Right ventricle myocardium superior (tissue), 1 donor: ENCODE data around the gene GRIK3. TPM values are rescaled to one million over a fixed set of nuclear protein-coding genes. Genes with fewer than 3 reads are reported as not detected.
"Not testable (repeated sequence)": the region's sequence is repeated elsewhere in the genome, so short reads cannot be mapped to it uniquely, and the experiment has no call there.

Experiments
- ATAC-seq: fragments of 200-7000 bp; cut with Tn5 transposase; one replicate; pipeline ENCODE4 v1.9.1; 2020; ENCODE audit warnings: mild to moderate bottlenecking; ENCODE audit not compliant: poor library complexity
- DNase-seq: peaks from one replicate; pipeline ENCODE4 v3.0.0-alpha.2; 2020
- intact Hi-C: fragments of 100-400 bp; cut with DNase I; formaldehyde crosslinking; loops from one replicate; pipeline ENCODE4 v1.11.2; 2022
- total RNA-seq: library from RNA; stranded (reverse); fragmentation: NEBNext Ultra II Directional; extraction: Animal tissue kit (Norgen Biotek cat#: 25700); gene quantifications from one replicate; pipeline ENCODE4 v1.2.1, GENCODE V29; 2021
- donor health status: DM: no; HTN: yes; CAD: no; lungs with severe emphysema.

Gene GRIK3
- total RNA-seq, 1 donor from 2014 or later, result 0.91 TPM

GRCh38 chr1:36922593-36923426 lies 111.5 kb downstream of the GRIK3 start:
- intact Hi-C loops, result no loop called here
- ATAC-seq (no peak), DNase-seq (no peak)

- intact Hi-C loops, result no loop called here
- ATAC-seq (no peak), DNase-seq (no peak)
These were observed 112.2 kb downstream of the GRIK3 start for GRCh38 chr1:36922071-36922470.

DNA sequence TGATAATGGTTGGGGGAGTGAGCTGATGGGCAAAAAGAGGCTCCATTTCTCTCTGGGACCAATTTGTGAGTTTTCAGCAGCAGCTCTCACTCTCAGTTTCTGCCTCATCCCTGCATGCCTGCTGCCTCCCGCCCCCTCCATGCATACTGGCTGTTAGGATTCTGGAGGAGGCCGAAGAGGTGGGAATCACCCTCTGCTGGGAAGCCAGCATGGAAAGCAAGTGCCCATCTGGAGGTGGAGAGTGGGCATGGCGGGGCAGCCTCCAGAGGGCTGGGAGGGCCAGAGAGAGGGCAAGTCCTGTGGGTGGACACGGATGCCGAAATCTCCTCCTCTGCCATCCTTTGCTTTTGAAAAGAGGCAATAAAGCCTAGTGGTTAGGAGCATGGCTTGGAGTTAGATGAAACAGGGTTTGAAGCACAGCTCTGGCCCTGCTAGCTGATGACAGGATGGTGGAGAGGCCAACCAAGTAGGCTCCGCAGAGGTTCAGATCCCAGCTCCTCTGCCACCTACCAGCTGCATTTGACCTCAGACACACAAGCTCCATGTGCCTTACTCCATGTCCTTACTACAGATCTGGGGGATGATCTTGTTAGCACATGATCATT lies 113.4 kb downstream of the GRIK3 start:
- intact Hi-C loops, result no loop called here
- DNase-seq, result no peak
- no peak for ATAC-seq

DNA sequence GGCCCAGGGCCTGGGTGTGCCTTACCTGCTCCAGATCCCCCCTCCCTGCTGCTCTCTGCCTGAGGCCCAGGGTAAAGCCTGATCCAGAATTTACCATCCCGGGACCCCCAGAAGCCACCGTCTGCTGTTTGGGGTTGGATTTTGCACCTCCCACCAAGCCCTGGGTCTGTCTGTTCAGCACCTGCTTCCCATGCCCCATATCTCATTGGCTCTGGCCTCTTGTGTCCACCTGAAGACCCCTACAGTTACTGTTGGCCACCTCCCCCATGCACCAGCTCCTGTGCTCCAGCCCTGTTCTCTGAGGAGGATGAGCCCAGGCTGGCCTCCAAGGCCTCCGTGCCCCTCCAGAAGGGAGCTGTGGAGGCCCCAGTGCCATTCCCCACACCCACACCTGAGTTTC lies 113.9 kb downstream of the GRIK3 start:
- intact Hi-C loops, result no loop called here
- DNase-seq, result no peak
- no peak for ATAC-seq

GRCh38 chr1:36919491-36920145 lies 114.7 kb downstream of the GRIK3 start:
- intact Hi-C loops, result no loop called here
- ATAC-seq (no peak), DNase-seq (no peak)

- intact Hi-C loops, result no loop called here
These were observed 115.7 kb downstream of the GRIK3 start for GRCh38 chr1:36918604-36919003.

DNA sequence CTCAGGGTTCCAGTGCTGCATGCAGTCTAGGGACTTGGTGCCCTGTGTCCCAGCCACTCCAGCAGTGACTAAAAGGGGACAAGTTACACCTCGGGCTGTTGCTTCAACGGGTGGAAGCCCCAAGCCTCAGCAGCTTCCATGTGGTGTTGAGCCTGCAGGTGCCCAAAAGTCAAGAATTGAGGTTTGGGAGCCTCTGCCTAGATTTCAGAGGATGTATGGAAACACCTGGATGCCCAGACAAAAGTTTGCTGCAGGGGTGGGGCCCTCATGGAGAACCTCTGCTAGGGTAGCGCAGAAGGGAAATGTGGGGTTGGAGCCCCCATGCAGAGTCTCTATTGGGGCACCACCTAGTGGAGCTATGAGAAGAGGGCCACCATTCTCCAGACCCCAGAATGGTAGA lies 117.8 kb downstream of the GRIK3 start:
- ATAC-seq, intact Hi-C loops, DNase-seq: not testable (repeated sequence)

More at GRCh38 chr1:36918604-36919003, 115.7 kb downstream of the GRIK3 start:
- DNase-seq, result no peak
- ATAC-seq, result no peak

DNA sequence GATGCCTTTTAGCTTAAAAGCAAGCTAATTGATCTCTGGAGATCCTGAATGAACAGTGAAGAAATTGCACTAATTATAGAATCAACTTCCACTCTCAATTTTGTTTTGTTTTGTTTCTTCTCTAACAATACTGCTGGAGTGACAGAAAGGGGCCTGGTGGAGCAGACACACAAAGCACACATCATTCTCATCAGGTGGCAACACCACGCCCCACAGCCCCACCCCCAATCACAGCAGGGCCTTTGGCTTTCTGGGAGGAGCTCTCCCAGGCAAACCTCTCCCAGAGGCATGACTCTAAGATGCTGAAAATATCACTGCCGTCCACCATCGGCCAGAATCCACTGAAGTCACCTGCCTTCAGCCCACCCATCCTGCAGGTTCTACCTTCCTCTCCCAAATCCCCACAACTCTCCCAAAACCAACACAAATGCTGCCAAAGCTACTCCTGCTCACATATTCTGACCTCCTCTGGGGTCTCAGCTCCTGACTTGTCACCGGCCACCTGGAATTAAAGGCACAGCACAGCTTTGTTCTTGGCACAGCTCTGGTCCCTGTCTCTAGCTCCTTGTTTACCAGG lies 120.7 kb downstream of the GRIK3 start:
- no peak for ATAC-seq

GRCh38 chr1:36913016-36913415 lies 121.3 kb downstream of the GRIK3 start:
- intact Hi-C loops, result no loop called here
- DNase-seq (no peak), ATAC-seq (no peak)

More for the DNA sequence above, 120.7 kb downstream of the GRIK3 start:
- intact Hi-C loops, result no loop called here
- DNase-seq, result no peak

DNA sequence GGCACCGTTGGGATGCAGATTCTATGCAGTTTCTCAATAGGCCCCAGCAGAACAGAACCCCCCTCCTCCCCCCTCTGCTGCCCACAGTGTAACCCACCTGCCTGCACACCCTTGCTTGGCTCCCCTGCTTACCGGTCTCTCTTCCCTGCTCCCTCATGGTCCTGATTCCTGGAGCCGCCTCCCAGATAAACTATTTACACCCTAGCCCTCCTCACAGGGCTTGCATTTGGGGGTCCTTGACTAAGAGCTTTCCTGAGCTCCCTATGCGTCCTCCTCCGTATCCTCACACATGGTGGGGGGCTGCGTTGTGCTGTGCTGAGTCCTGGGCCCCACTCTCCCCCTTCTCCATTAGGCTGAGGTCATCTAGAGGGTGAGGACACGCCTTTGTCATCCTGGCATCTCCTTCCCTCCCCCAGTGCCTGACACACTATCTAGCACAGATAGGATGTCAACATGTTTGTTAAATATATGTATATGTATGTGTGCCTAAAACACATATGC lies 121.9 kb downstream of the GRIK3 start:
- DNase-seq (no peak), ATAC-seq (no peak)
- intact Hi-C loops, result no loop called here

DNA sequence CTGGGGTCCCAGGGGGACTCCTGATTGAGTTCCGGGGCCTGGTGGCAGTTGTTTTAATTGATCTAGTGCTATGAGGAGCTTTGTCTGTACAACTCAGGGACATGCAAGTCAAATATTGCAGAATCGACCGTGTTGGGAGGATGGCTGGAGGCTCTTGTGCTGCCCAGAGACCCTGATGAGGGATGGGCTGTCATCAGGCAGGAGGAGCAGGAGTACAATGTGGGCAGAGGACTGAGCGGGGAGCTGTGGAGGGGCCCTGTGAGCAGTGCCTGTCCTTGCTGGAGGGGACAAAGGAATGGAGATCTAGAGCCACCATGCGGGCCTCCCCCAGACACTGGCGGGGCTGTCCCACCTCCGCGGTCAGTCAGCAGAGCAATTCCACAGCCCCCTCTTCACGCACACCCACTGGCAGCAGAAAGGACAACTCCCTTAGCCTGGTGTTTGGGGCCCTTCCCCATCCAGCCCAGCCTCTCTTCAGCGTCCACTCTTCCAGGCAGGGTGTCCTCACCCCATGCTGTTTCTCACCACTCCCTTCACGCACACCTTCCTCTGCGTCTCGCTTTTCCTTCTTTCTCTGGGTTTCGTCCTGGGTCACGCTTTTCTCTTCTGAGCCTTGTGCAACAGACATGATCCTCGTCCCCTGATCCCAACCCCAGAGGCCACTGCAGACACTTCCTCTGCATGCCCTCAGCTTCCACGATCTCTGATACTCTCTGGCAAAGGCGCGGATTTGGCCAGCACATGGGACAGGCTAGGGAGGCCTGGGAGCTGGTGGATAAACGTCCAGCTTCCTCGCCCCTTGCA lies 122.6 kb downstream of the GRIK3 start:
- DNase-seq, result no peak
- ATAC-seq, result no peak
- intact Hi-C loops, result no loop called here

DNA sequence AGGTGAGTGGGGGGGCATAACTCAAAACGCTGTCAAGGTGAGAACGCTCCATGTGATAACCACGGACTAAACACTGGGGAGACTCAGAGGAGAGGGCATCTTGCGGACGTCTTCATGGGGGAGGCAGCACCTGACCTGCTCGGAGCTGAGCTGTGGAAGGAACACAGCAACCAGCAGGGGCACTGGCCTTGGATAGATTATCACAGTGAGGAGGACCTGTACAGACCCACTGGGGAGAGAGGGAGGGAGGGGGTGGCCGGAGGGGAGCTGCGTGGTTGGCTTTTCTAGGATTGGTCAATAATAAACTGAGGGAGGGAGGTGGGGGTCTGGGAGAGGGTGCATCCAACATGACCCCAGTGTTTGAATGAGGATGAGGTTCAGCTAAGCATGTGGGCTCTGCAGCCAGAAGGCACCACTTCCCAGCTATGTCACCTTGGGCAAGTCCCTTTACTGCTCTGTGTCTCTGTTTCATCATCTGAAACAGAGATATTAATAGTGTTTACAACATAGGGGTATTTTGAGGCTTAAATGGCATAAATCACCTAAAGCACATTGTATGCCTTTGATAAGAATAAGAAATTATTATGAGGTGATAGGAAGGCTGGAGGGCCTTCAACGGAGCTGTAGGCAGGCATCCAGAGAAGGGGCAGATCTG lies 123.3 kb downstream of the GRIK3 start:
- no peak for ATAC-seq
- intact Hi-C loops, result no loop called here
- DNase-seq, result no peak

GRCh38 chr1:36909946-36910725 lies 124.2 kb downstream of the GRIK3 start:
- DNase-seq, result no peak
- intact Hi-C loops, result no loop called here
- ATAC-seq, result no peak

DNA sequence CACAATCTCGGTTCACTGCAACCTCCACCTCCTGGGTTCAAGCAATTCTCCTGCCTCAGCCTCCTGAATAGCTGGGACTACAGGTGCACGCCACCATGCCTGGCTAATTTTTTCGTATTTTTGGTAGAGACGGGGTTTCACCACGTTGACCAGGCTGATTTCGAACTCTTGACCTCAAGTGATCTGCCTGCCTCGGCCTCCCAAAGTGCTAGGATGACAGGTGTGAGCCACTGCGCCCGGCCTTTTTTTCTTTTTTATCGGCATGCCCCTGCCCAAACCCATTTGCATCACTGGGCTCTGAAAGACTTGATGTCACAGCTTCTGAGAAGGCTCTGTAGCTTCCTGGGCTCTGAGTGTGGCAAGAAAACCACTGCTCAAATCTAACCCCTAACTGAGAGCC lies 125.0 kb downstream of the GRIK3 start:
- ATAC-seq, intact Hi-C loops, DNase-seq: not testable (repeated sequence)

GRCh38 chr1:36908096-36908495 lies 126.2 kb downstream of the GRIK3 start:
- ATAC-seq (no peak), DNase-seq (no peak)
- intact Hi-C loops, result no loop called here

DNA sequence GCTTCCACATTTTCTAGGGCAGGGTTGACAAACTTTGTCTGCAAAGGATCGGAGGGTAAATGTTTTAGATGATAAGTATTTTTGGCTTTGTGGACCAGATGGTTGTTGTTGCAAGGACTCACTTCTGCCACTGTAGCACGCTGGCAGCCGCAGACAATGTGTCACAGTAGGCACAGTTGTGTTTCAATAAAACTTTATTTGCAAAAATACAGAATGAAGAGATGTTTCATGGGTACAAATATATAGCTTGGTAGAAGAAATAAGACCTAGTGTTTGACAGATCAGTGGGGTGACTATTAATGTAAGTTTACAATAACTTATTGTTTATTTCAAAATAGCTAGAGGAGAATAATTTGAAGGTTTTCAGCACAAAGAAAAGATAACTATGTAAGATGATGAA lies 127.8 kb downstream of the GRIK3 start:
- intact Hi-C loops, result no loop called here
- no peak for ATAC-seq

DNA sequence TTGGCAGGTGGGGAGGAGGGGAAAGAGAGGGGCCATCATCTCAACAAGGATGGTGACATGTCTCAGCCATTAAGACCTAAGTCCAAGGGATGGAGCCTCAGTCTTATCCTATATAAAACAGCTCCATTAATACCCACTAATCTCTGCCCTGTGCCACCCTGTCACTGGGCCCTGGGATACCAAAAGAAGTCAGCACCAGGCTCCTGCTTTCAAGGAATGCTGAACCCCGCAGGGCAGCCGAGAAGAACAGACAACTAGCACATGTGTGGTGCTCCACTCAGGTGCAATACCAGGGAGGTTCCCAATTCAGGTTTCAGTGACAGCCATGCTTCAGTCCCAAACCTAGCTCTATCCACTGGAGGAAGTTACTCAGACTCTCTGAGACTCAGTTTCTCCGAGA lies 128.4 kb downstream of the GRIK3 start:
- ATAC-seq (no peak), DNase-seq (no peak)
- intact Hi-C loops, result no loop called here

More for the DNA sequence above, 127.8 kb downstream of the GRIK3 start:
- DNase-seq, result no peak
